ENCODE measurements around the gene CUEDC2.
A peak's percentile ranks its signal among the peaks of the same experiment; 100 is the strongest.

Gene CUEDC2

GRCh38 chr10:102432162-102432950, at the start of gene CUEDC2:
Gene CUEDC2, minus strand, starts transcription at chr10:102432574. Its CDS starts 7,386 bp downstream, at chr10:102425188.
- peaks cover 21% of the 10 kb centered on the region for H3K4me1 Mint-ChIP-seq
- no peaks in the 10 kb centered on the region for H3K9me3 Mint-ChIP-seq

GRCh38 chr10:102480396-102480795, 48.0 kb upstream of the CUEDC2 start:
- ATAC-seq (ENCODE audit: low read depth): no peak
- Mint-ChIP-seq H3K4me3 (no peak overlapping the region), H3K9me3 (no peaks in the 10 kb centered on the region), H3K36me3 (peaks cover 13% of the 10 kb centered on the region), H3K27me3 (no peaks in the 10 kb centered on the region), H3K27ac (peak overlapping the region; percentile 16), H3K4me1 (peaks cover 5% of the 10 kb centered on the region)
- no peak for DNase-seq (ENCODE audit: low spot score in 2 of 2)

More at GRCh38 chr10:102432162-102432950, at the start of gene CUEDC2:
- peaks cover 3% of the 10 kb centered on the region for H3K36me3 Mint-ChIP-seq
- peak within 1 kb of the TSS; percentile 94 for H3K4me3 Mint-ChIP-seq
- ATAC-seq (ENCODE audit: low read depth) (peak; percentile 97), DNase-seq (ENCODE audit: low spot score in 2 of 2) (peak; percentile 93 to 97)
- H3K27ac Mint-ChIP-seq: peak within 1 kb of the TSS; percentile 84
- H3K27me3 Mint-ChIP-seq: peaks cover 1% of the 10 kb centered on the region

GRCh38 chr10:102479651-102480050, 47.3 kb upstream of the CUEDC2 start:
- no peaks in the 10 kb centered on the region for H3K9me3 Mint-ChIP-seq
- peaks cover 5% of the 10 kb centered on the region for H3K4me1 Mint-ChIP-seq
- no peak overlapping the region for H3K27ac Mint-ChIP-seq
- ATAC-seq (ENCODE audit: low read depth): no peak
- no peak overlapping the region for H3K4me3 Mint-ChIP-seq
- no peaks in the 10 kb centered on the region for H3K27me3 Mint-ChIP-seq
- peaks cover 13% of the 10 kb centered on the region for H3K36me3 Mint-ChIP-seq
- no peak for DNase-seq (ENCODE audit: low spot score in 2 of 2)

- Mint-ChIP-seq H3K4me3 (no peak overlapping the region), H3K4me1 (peaks cover 5% of the 10 kb centered on the region), H3K27me3 (no peaks in the 10 kb centered on the region), H3K27ac (no peak overlapping the region), H3K9me3 (no peaks in the 10 kb centered on the region), H3K36me3 (peaks cover 5% of the 10 kb centered on the region)
- ATAC-seq (ENCODE audit: low read depth) (no peak), DNase-seq (ENCODE audit: low spot score in 2 of 2) (no peak)
Observed at GRCh38 chr10:102476466-102477141, 44.2 kb upstream of the CUEDC2 start.

- Mint-ChIP-seq H3K27ac (no peak overlapping the region), H3K9me3 (no peaks in the 10 kb centered on the region), H3K4me1 (peaks cover 5% of the 10 kb centered on the region), H3K27me3 (no peaks in the 10 kb centered on the region), H3K4me3 (no peak overlapping the region), H3K36me3 (peaks cover 2% of the 10 kb centered on the region)
- ATAC-seq (ENCODE audit: low read depth): no peak
- DNase-seq (ENCODE audit: low spot score in 2 of 2): no peak
Observed at GRCh38 chr10:102475451-102476040, 43.2 kb upstream of the CUEDC2 start.

GRCh38 chr10:102473445-102474331, 41.3 kb upstream of the CUEDC2 start:
- peaks cover 1% of the 10 kb centered on the region for H3K36me3 Mint-ChIP-seq
- no peak overlapping the region for H3K27ac Mint-ChIP-seq
- DNase-seq (ENCODE audit: low spot score in 2 of 2): no peak
- H3K4me3 Mint-ChIP-seq: no peak overlapping the region
- H3K27me3 Mint-ChIP-seq: no peaks in the 10 kb centered on the region
- H3K4me1 Mint-ChIP-seq: no peaks in the 10 kb centered on the region
- no peak for ATAC-seq (ENCODE audit: low read depth)
- H3K9me3 Mint-ChIP-seq: no peaks in the 10 kb centered on the region

GRCh38 chr10:102470579-102471546, 38.5 kb upstream of the CUEDC2 start:
- Mint-ChIP-seq H3K9me3 (no peaks in the 10 kb centered on the region), H3K27me3 (no peaks in the 10 kb centered on the region), H3K4me1 (peaks cover 2% of the 10 kb centered on the region), H3K27ac (no peak overlapping the region), H3K36me3 (peaks cover 1% of the 10 kb centered on the region), H3K4me3 (no peak overlapping the region)
- ATAC-seq (ENCODE audit: low read depth) (no peak), DNase-seq (ENCODE audit: low spot score in 2 of 2) (no peak)

- Mint-ChIP-seq H3K27ac (no peak overlapping the region), H3K4me3 (no peak overlapping the region), H3K9me3 (no peaks in the 10 kb centered on the region), H3K4me1 (peaks cover 3% of the 10 kb centered on the region), H3K36me3 (peaks cover 1% of the 10 kb centered on the region), H3K27me3 (no peaks in the 10 kb centered on the region)
- ATAC-seq (ENCODE audit: low read depth) (no peak), DNase-seq (ENCODE audit: low spot score in 2 of 2) (no peak)
Observed at GRCh38 chr10:102468683-102469082, 36.3 kb upstream of the CUEDC2 start.

GRCh38 chr10:102467971-102468438, 35.6 kb upstream of the CUEDC2 start:
- H3K27ac Mint-ChIP-seq: no peak overlapping the region
- H3K36me3 Mint-ChIP-seq: peaks cover 1% of the 10 kb centered on the region
- H3K9me3 Mint-ChIP-seq: no peaks in the 10 kb centered on the region
- DNase-seq (ENCODE audit: low spot score in 2 of 2) (no peak), ATAC-seq (ENCODE audit: low read depth) (no peak)
- no peaks in the 10 kb centered on the region for H3K27me3 Mint-ChIP-seq
- peaks cover 8% of the 10 kb centered on the region for H3K4me1 Mint-ChIP-seq
- no peak overlapping the region for H3K4me3 Mint-ChIP-seq

- H3K36me3 Mint-ChIP-seq: peaks cover 1% of the 10 kb centered on the region
- no peaks in the 10 kb centered on the region for H3K27me3 Mint-ChIP-seq
- peaks cover 14% of the 10 kb centered on the region for H3K4me1 Mint-ChIP-seq
- no peaks in the 10 kb centered on the region for H3K9me3 Mint-ChIP-seq
- ATAC-seq (ENCODE audit: low read depth): no peak
- no peak for DNase-seq (ENCODE audit: low spot score in 2 of 2)
- no peak overlapping the region for H3K27ac Mint-ChIP-seq
- no peak overlapping the region for H3K4me3 Mint-ChIP-seq
Observed at GRCh38 chr10:102467318-102467717, 34.9 kb upstream of the CUEDC2 start.

GRCh38 chr10:102465466-102465865, 33.1 kb upstream of the CUEDC2 start:
- no peaks in the 10 kb centered on the region for H3K27me3 Mint-ChIP-seq
- no peaks in the 10 kb centered on the region for H3K9me3 Mint-ChIP-seq
- H3K36me3 Mint-ChIP-seq: no peaks in the 10 kb centered on the region
- no peak overlapping the region for H3K27ac Mint-ChIP-seq
- DNase-seq (ENCODE audit: low spot score in 2 of 2) (no peak), ATAC-seq (ENCODE audit: low read depth) (no peak)
- H3K4me3 Mint-ChIP-seq: no peak overlapping the region
- H3K4me1 Mint-ChIP-seq: peaks cover 27% of the 10 kb centered on the region

GRCh38 chr10:102463983-102464382, 31.6 kb upstream of the CUEDC2 start:
- no peak overlapping the region for H3K4me3 Mint-ChIP-seq
- H3K27me3 Mint-ChIP-seq: no peaks in the 10 kb centered on the region
- peaks cover 29% of the 10 kb centered on the region for H3K4me1 Mint-ChIP-seq
- DNase-seq (ENCODE audit: low spot score in 2 of 2): no peak
- no peaks in the 10 kb centered on the region for H3K36me3 Mint-ChIP-seq
- no peaks in the 10 kb centered on the region for H3K9me3 Mint-ChIP-seq
- H3K27ac Mint-ChIP-seq: peak overlapping the region; percentile 45
- no peak for ATAC-seq (ENCODE audit: low read depth)

Measured in memory B cell (primary cell).